G401.6 (cell line): ENCODE measurements around the gene PTGIR.
"Not testable (repeated sequence)": the region's sequence is repeated elsewhere in the genome, so short reads cannot be mapped to it uniquely, and the experiment has no call there.

ENCODE experiments used
- FAIRE-seq: peaks from 2 replicates; lab custom pipeline; 2012; peaks lifted over from hg19 to GRCh38; lab: Jason Lieb, UNC

The PTGIR gene

GRCh38 chr19:46637224-46637623 is 12.3 kb upstream of the PTGIR start:
- FAIRE-seq, result no peak

- FAIRE-seq, result no peak
Observed at GRCh38 chr19:46635920-46636761, 11.3 kb upstream of the PTGIR start, which contains the start of gene GNG8. Gene GNG8 (minus strand): TSS chr19:46636202. CDS start chr19:46634682, 1,520 bp downstream.

GRCh38 chr19:46634656-46635218 is 9.8 kb upstream of the PTGIR start:
- no peak for FAIRE-seq

- FAIRE-seq, result peak; percentile 71
Observed at GRCh38 chr19:46634045-46634655, 9.3 kb upstream of the PTGIR start.

- no peak for FAIRE-seq
Observed at GRCh38 chr19:46633130-46633529, 8.2 kb upstream of the PTGIR start.

GRCh38 chr19:46631481-46631880 is 6.6 kb upstream of the PTGIR start:
- no peak for FAIRE-seq

- FAIRE-seq, result no peak
Observed at GRCh38 chr19:46630586-46631205, 5.8 kb upstream of the PTGIR start.

- FAIRE-seq, result no peak
Observed at GRCh38 chr19:46629546-46630025, 4.7 kb upstream of the PTGIR start.

- not testable (repeated sequence) for FAIRE-seq
Observed at GRCh38 chr19:46628970-46629369, 4.1 kb upstream of the PTGIR start.

- FAIRE-seq, result no peak
Observed at GRCh38 chr19:46626446-46626845, 1.6 kb upstream of the PTGIR start.

GRCh38 chr19:46625731-46626130 is 842 bp upstream of the PTGIR start:
- no peak for FAIRE-seq

- FAIRE-seq, result no peak
Observed at GRCh38 chr19:46623915-46624502, 880 bp downstream of the PTGIR start.

GRCh38 chr19:46622118-46622446 is 2.8 kb downstream of the PTGIR start:
- FAIRE-seq, result no peak

- no peak for FAIRE-seq
Observed at GRCh38 chr19:46621191-46622117, 3.4 kb downstream of the PTGIR start.

- no peak for FAIRE-seq
Observed at GRCh38 chr19:46620716-46621115, 4.2 kb downstream of the PTGIR start.

- no peak for FAIRE-seq
Observed at GRCh38 chr19:46620267-46620666, 4.6 kb downstream of the PTGIR start.

GRCh38 chr19:46618670-46619231 is 6.1 kb downstream of the PTGIR start:
- no peak for FAIRE-seq

GRCh38 chr19:46617601-46618000 is 7.3 kb downstream of the PTGIR start:
- no peak for FAIRE-seq

GRCh38 chr19:46616631-46617322 is 8.1 kb downstream of the PTGIR start:
- FAIRE-seq, result no peak

- no peak for FAIRE-seq
Observed at GRCh38 chr19:46615966-46616365, 8.9 kb downstream of the PTGIR start.
